Neuronal stem cell (in vitro differentiated cells): ENCODE measurements around the gene EMILIN3.

Experiments
- DNase-seq: peaks from one replicate; pipeline ENCODE4 v3.0.0-alpha.2; 2013; ENCODE audit warnings: low spot score
- H2AFZ ChIP-seq: one replicate; pipeline ENCODE4 v1.6.1; 2013; ENCODE audit warnings: mild to moderate bottlenecking, low read length, inconsistent platforms
- H2AK5ac ChIP-seq: 2 replicates; pipeline ENCODE4 v1.6.1; 2013; ENCODE audit warnings: low read depth, mild to moderate bottlenecking, inconsistent platforms, low read length, moderate library complexity, mixed read lengths
- H2BK120ac ChIP-seq: 2 replicates; pipeline ENCODE4 v1.6.1; 2013; ENCODE audit warnings: low read depth, mild to moderate bottlenecking, inconsistent platforms, low read length, moderate library complexity, mixed read lengths
- H2BK12ac ChIP-seq: one replicate; pipeline ENCODE4 v1.6.1; 2013; ENCODE audit warnings: low read length, inconsistent platforms
- H2BK15ac ChIP-seq: 2 replicates; pipeline ENCODE4 v1.6.1; 2013; ENCODE audit warnings: mild to moderate bottlenecking, low read length, inconsistent platforms, mixed read lengths
- H2BK5ac ChIP-seq: one replicate; pipeline ENCODE4 v1.6.1; 2013; ENCODE audit warnings: inconsistent platforms, mild to moderate bottlenecking, low read length, moderate library complexity
- H3K14ac ChIP-seq: one replicate; pipeline ENCODE4 v1.6.1; 2013; ENCODE audit warnings: low read length, inconsistent platforms
- H3K18ac ChIP-seq: 2 replicates; pipeline ENCODE4 v1.6.1; 2013; ENCODE audit warnings: low read length, inconsistent platforms
- H3K23ac ChIP-seq: 2 replicates; pipeline ENCODE4 v1.6.1; 2013; ENCODE audit warnings: low read depth, mild to moderate bottlenecking, mixed read lengths, low read length, inconsistent platforms; ENCODE audit not compliant: poor library complexity
- H3K27ac ChIP-seq: replicated peaks from 3 replicates; pipeline ENCODE4 v1.5.1; 2013; ENCODE audit warnings: low read length, inconsistent platforms
- H3K27me3 ChIP-seq, 3 experiments: 2 replicates each; pipeline ENCODE4 v1.6.1; 2013; ENCODE audit warnings: low read length in 3 of 3, mild to moderate bottlenecking in 2 of 3, inconsistent platforms in 1 of 3, low read depth in 1 of 3, mixed read lengths in 1 of 3, moderate library complexity in 1 of 3; ENCODE audit not compliant: control insufficient read depth in 3 of 3, insufficient read depth in 3 of 3
- H3K36me3 ChIP-seq, 2 donors: replicated peaks in 1 of 2; 2 replicates each; pipeline ENCODE4 v1.6.1; 2013; ENCODE audit warnings: low read length in 2 of 2; ENCODE audit not compliant: control insufficient read depth in 2 of 2, insufficient read depth in 2 of 2
- H3K4ac ChIP-seq: 2 replicates; pipeline ENCODE4 v1.6.1; 2013; ENCODE audit warnings: inconsistent platforms, mild to moderate bottlenecking, low read length, moderate library complexity
- H3K4me1 ChIP-seq, 2 donors: 1 replicate in 1 of 2; 2 replicates in 1 of 2; pipeline ENCODE4 v1.6.1; 2013; ENCODE audit warnings: low read length in 2 of 2, low read depth in 1 of 2; ENCODE audit not compliant: control insufficient read depth in 2 of 2, insufficient read depth in 1 of 2
- H3K4me2 ChIP-seq: one replicate; pipeline ENCODE4 v1.6.1; 2013; ENCODE audit warnings: mild to moderate bottlenecking, low read length, inconsistent platforms; ENCODE audit not compliant: insufficient read depth, poor library complexity, severe bottlenecking
- H3K4me3 ChIP-seq, 2 donors: 2 replicates each; pipeline ENCODE4 v1.5.1; 2013; ENCODE audit warnings: low read length in 2 of 2, mild to moderate bottlenecking in 2 of 2, inconsistent platforms in 1 of 2, moderate library complexity in 1 of 2
- H3K79me1 ChIP-seq: one replicate; pipeline ENCODE4 v1.6.1; 2013; ENCODE audit warnings: low read depth, mild to moderate bottlenecking, inconsistent platforms, low read length, moderate library complexity
- H3K9ac ChIP-seq: one replicate; pipeline ENCODE4 v1.6.1; 2013; ENCODE audit warnings: mild to moderate bottlenecking, low read depth, low read length, inconsistent platforms; ENCODE audit not compliant: poor library complexity
- H3K9me3 ChIP-seq, 2 donors: replicated peaks in 1 of 2; 2 replicates each; pipeline versions ENCODE3 to v1.6.1; 2013; ENCODE audit warnings: low read length in 2 of 2, mild to moderate bottlenecking in 2 of 2, inconsistent platforms in 1 of 2, low read depth in 1 of 2, mixed read lengths in 1 of 2, moderate library complexity in 1 of 2; ENCODE audit not compliant: control insufficient read depth in 2 of 2, insufficient read depth in 1 of 2
- H4K8ac ChIP-seq: one replicate; pipeline ENCODE4 v1.6.1; 2013; ENCODE audit warnings: low read depth, mild to moderate bottlenecking, inconsistent platforms, low read length, moderate library complexity
- H4K91ac ChIP-seq: one replicate; pipeline ENCODE4 v1.6.1; 2013; ENCODE audit warnings: low read length, low read depth, mild to moderate bottlenecking, inconsistent platforms; ENCODE audit not compliant: poor library complexity
- WGBS, 2 donors: extraction: QIAGEN DNeasy Blood & Tissue Kit; methylation state at CpG; one replicate each; pipeline ENCODE4 v1.1.7; 2013; ENCODE audit warnings: missing lambda C conversion rate in 2 of 2, mixed read lengths in 1 of 2; ENCODE audit not compliant: insufficient read length in 2 of 2, insufficient replicate concordance in 1 of 2; ENCODE audit errors: extremely low coverage in 2 of 2; 5-methylcytosine and 5-hydroxymethylcytosine counted together

The EMILIN3 gene

DNA sequence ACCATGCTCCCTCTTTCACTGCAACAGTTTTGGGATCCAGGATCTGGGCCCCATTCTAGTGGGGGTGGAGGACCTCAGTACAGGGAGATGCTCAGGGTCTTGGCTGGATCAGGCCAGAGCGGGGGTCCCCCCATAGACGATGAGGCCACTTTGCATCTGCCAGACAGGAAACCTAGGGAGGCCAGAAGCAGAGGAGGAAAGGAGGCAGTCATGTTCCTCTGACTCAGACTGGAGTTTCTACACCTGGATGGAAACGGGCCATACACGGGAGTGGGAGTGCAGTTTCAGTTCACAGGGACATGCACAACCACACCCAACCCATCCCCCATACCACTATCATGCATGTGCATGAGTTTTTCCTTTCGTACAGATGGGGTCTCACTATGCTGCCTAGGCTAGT is 3.6 kb upstream of the EMILIN3 start:
- no CpG with 5 or more reads among the region's 5 CpGs for WGBS, 2 donors
- H3K4me1 ChIP-seq: peaks cover 0 to 9% of the 10 kb centered on the region in 2 donors
- no peak overlapping the region for H2AK5ac ChIP-seq
- no peak overlapping the region for H2AFZ ChIP-seq
- H3K23ac ChIP-seq: no peak overlapping the region
- no peak overlapping the region for H2BK15ac ChIP-seq
- no peak overlapping the region for H3K9ac ChIP-seq
- H3K27me3 ChIP-seq: peaks cover 6 to 56% (median 30%) of the 10 kb centered on the region in 3 experiments
- no peak overlapping the region for H3K4me2 ChIP-seq
- H2BK12ac ChIP-seq: no peak overlapping the region
- H2BK120ac ChIP-seq: no peak overlapping the region
- no peak overlapping the region for H3K18ac ChIP-seq
- no peak overlapping the region for H3K4ac ChIP-seq
- no peaks in the 10 kb centered on the region for H3K36me3 ChIP-seq
- H4K8ac ChIP-seq: no peak overlapping the region
- H3K4me3 ChIP-seq: no peak overlapping the region
- DNase-seq: no peak
- no peak overlapping the region for H2BK5ac ChIP-seq
- H3K14ac ChIP-seq: no peak overlapping the region
- H4K91ac ChIP-seq: no peak overlapping the region
- no peaks in the 10 kb centered on the region for H3K79me1 ChIP-seq
- H3K9me3 ChIP-seq: peaks cover 6 to 10% of the 10 kb centered on the region in 2 donors
- H3K27ac ChIP-seq: no peak overlapping the region

DNA sequence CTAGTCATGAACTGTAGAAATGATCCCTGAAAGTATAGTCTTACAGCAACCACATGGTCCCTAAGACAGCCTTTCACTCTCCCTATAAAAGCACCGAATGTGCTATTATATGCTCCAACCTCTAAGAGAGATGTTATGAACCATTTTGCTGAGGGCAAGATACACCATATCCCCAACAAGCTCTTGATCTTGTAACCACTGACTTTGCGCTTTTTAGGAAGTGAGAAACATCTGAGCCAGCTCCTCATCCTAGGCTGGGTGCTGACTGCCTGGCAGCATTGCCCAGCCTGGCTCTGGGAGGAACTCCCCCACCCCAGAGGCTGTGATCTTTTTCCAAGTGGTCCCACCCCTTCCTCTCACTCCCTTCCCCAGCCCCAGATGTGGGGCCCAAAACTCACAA is 3.1 kb upstream of the EMILIN3 start:
- WGBS, 2 donors: no CpG with 5 or more reads among the region's 2 CpGs

DNA sequence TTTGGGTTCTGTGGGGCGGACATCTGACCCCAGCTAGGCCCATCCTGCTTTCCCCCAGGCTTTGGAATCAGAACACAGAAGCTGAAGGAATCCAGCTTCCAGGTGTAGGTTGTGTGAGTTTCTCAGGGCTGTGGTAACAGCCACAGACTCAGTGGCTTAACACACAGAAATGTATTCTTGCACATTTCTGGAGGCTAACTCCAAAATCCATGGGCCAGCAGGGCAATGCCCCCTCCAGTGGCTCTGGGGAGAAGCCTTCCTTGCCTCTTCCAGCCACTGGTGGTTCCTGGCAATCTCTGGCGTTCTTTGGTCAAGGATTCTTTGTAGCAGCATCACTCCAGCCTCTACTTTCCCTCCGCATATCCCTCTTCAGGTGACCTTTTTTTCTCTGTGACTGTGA is 1.3 kb upstream of the EMILIN3 start:
- no peak overlapping the region for H3K23ac ChIP-seq
- peaks cover 3% of the 10 kb centered on the region for H3K79me1 ChIP-seq
- no peaks in the 10 kb centered on the region for H3K36me3 ChIP-seq
- H4K8ac ChIP-seq: no peak overlapping the region
- no peak overlapping the region for H3K18ac ChIP-seq
- no peak overlapping the region for H2BK12ac ChIP-seq
- no peak overlapping the region for H4K91ac ChIP-seq
- peaks cover 6 to 48% (median 43%) of the 10 kb centered on the region in 3 experiments for H3K27me3 ChIP-seq
- H3K27ac ChIP-seq: no peak overlapping the region
- H2BK15ac ChIP-seq: no peak overlapping the region
- no peak overlapping the region for H3K9ac ChIP-seq
- H3K14ac ChIP-seq: no peak overlapping the region
- H3K4me2 ChIP-seq: no peak overlapping the region
- no CpG with 5 or more reads among the region's 3 CpGs for WGBS, 2 donors
- peaks cover 6 to 10% of the 10 kb centered on the region in 2 donors for H3K9me3 ChIP-seq
- H3K4me3 ChIP-seq: no peak overlapping the region
- no peak overlapping the region for H2AFZ ChIP-seq
- DNase-seq: no peak
- H3K4ac ChIP-seq: no peak overlapping the region
- H2BK5ac ChIP-seq: no peak overlapping the region
- no peak overlapping the region for H2BK120ac ChIP-seq
- H3K4me1 ChIP-seq: peaks cover 0 to 2% of the 10 kb centered on the region in 2 donors
- H2AK5ac ChIP-seq: no peak overlapping the region

More for the DNA sequence above, 3.1 kb upstream of the EMILIN3 start:
- no peak for DNase-seq
- Histone ChIP-seq H3K36me3 (no peaks in the 10 kb centered on the region), H2BK5ac (no peak overlapping the region), H3K4me1 (peaks cover 0 to 7% of the 10 kb centered on the region in 2 donors), H2BK120ac (no peak overlapping the region), H2BK12ac (no peak overlapping the region), H3K14ac (no peak overlapping the region), H3K27ac (no peak overlapping the region), H3K18ac (no peak overlapping the region), H3K4ac (no peak overlapping the region), H3K9me3 (peaks cover 6 to 10% of the 10 kb centered on the region in 2 donors), H2BK15ac (no peak overlapping the region), H3K9ac (no peak overlapping the region), H3K4me2 (no peak overlapping the region), H3K27me3 (peaks cover 6 to 56% (median 35%) of the 10 kb centered on the region in 3 experiments), H4K91ac (no peak overlapping the region), H4K8ac (no peak overlapping the region), H3K4me3 (no peak overlapping the region), H2AK5ac (no peak overlapping the region), H2AFZ (no peak overlapping the region), H3K79me1 (peaks cover under 1% of the 10 kb centered on the region), H3K23ac (no peak overlapping the region)

DNA sequence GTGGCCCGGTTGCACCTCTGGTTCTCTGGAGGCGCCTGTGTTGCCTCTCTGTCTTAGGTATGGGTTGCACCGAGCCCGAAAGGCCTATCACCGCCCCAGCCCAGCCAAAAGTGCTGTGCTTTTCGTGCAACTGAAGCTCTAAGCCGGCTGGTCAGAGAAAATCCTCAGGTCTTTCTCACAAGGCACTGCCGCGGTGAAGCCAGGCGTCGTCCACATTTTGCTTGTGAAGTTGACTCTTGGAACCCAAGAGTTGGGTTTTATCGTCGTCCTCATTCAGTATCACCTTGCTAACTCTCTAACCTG is 726 bp upstream of the EMILIN3 start:
- Histone ChIP-seq H3K23ac (no peak overlapping the region), H2BK120ac (no peak overlapping the region), H3K4me1 (peaks cover 0 to 2% of the 10 kb centered on the region in 2 donors), H2BK5ac (no peak overlapping the region), H2BK12ac (no peak overlapping the region), H3K4ac (no peak overlapping the region), H3K18ac (no peak overlapping the region), H3K79me1 (peaks cover 3% of the 10 kb centered on the region), H3K9ac (no peak overlapping the region), H3K36me3 (no peaks in the 10 kb centered on the region), H2AK5ac (no peak overlapping the region), H3K14ac (no peak overlapping the region), H4K91ac (no peak overlapping the region), H3K27ac (no peak overlapping the region), H3K27me3 (peaks cover 6 to 47% (median 43%) of the 10 kb centered on the region in 3 experiments), H2AFZ (peak overlapping the region; percentile 97), H3K4me2 (peak overlapping the region; percentile 91), H4K8ac (no peak overlapping the region), H3K9me3 (peaks cover 4 to 9% of the 10 kb centered on the region in 2 donors), H2BK15ac (no peak overlapping the region), H3K4me3 (no peak overlapping the region)
- WGBS, 2 donors: no CpG with 5 or more reads among the region's 13 CpGs
- no peak for DNase-seq
